Activated T-helper 1 cell treated with anti-CD3 and anti-CD28 coated beads, Interleukin-12 subunit alpha, Interleukin-12 subunit beta, Interleukin-2, Interleukin-4 antibody, amounts not matched to agents 30 ng/mL and 10 ng/mL and 1 ng/mL, durations not matched to agents 14 hours and 24 hours and 36 hours (primary cell): Measurements from ENCODE around the gene PDXP. TPM values are rescaled to one million over a fixed set of nuclear protein-coding genes. Genes with fewer than 3 reads are reported as not detected.

Experiments
- DNase-seq: peaks from one replicate; pipeline ENCODE4 v3.0.0; 2021; ENCODE audit warnings: low spot score
- H3K27ac Mint-ChIP-seq: one replicate; pipeline ENCODE4 v1.8.0; 2021; ENCODE audit warnings: mild to moderate bottlenecking, mixed read lengths
- H3K27me3 Mint-ChIP-seq: one replicate; pipeline ENCODE4 v1.8.0; 2022; ENCODE audit warnings: mild to moderate bottlenecking, moderate library complexity, mixed read lengths; ENCODE audit not compliant: insufficient read depth
- H3K36me3 Mint-ChIP-seq: one replicate; pipeline ENCODE4 v1.8.0; 2021; ENCODE audit warnings: low read depth, mixed read lengths
- H3K4me1 Mint-ChIP-seq: one replicate; pipeline ENCODE4 v1.8.0; 2021; ENCODE audit warnings: low read depth, mixed read lengths
- H3K4me3 Mint-ChIP-seq: one replicate; pipeline ENCODE4 v1.8.0; 2021; ENCODE audit warnings: mild to moderate bottlenecking, moderate library complexity, mixed read lengths
- H3K9me3 Mint-ChIP-seq: one replicate; pipeline ENCODE4 v1.8.0; 2021; ENCODE audit warnings: mixed read lengths
- intact Hi-C: fragments of 100-400 bp; cut with micrococcal nuclease; formaldehyde crosslinking; loops from one replicate; pipeline ENCODE4 v1.15.1; 2024
- total RNA-seq: library from RNA; stranded (reverse); gene quantifications from 2 replicates; pipeline ENCODE4 v1.2.3, GENCODE V29; 2022

Gene PDXP
- total RNA-seq, 1 donor from 2014 or later, result 50.4 TPM

GRCh38 chr22:37705205-37705604, 46.7 kb downstream of the PDXP start:
- H3K4me1 Mint-ChIP-seq, result no peaks in the 10 kb centered on the region
- intact Hi-C loops, result no loop called here
- H3K27me3 Mint-ChIP-seq, result no peaks in the 10 kb centered on the region
- H3K36me3 Mint-ChIP-seq, result peaks cover 1% of the 10 kb centered on the region
- H3K4me3 Mint-ChIP-seq, result no peak overlapping the region
- H3K9me3 Mint-ChIP-seq, result no peaks in the 10 kb centered on the region
- DNase-seq, result no peak
- no peak overlapping the region for H3K27ac Mint-ChIP-seq

- no peak overlapping the region for H3K27ac Mint-ChIP-seq
Measured at GRCh38 chr22:37708580-37709444, 50.3 kb downstream of the PDXP start.

GRCh38 chr22:37709445-37709765, 50.9 kb downstream of the PDXP start:
- no peak for DNase-seq
- no peaks in the 10 kb centered on the region for H3K9me3 Mint-ChIP-seq
- intact Hi-C loops, result no loop called here

More at GRCh38 chr22:37708580-37709444, 50.3 kb downstream of the PDXP start:
- Mint-ChIP-seq H3K4me1 (no peaks in the 10 kb centered on the region), H3K36me3 (peaks cover 1% of the 10 kb centered on the region), H3K9me3 (no peaks in the 10 kb centered on the region), H3K4me3 (no peak overlapping the region), H3K27me3 (no peaks in the 10 kb centered on the region)
- DNase-seq, result no peak
- intact Hi-C loops, result no loop called here

GRCh38 chr22:37710675-37711074, 52.2 kb downstream of the PDXP start:
- Mint-ChIP-seq H3K4me1 (no peaks in the 10 kb centered on the region), H3K36me3 (no peaks in the 10 kb centered on the region), H3K27me3 (no peaks in the 10 kb centered on the region), H3K9me3 (no peaks in the 10 kb centered on the region), H3K27ac (no peak overlapping the region), H3K4me3 (no peak overlapping the region)
- intact Hi-C loops, result no loop called here
- DNase-seq, result no peak

More at GRCh38 chr22:37709445-37709765, 50.9 kb downstream of the PDXP start:
- no peaks in the 10 kb centered on the region for H3K27me3 Mint-ChIP-seq
- H3K27ac Mint-ChIP-seq, result no peak overlapping the region
- no peak overlapping the region for H3K4me3 Mint-ChIP-seq
- H3K4me1 Mint-ChIP-seq, result no peaks in the 10 kb centered on the region
- peaks cover 1% of the 10 kb centered on the region for H3K36me3 Mint-ChIP-seq

- intact Hi-C loops, result no loop called here
- Mint-ChIP-seq H3K4me3 (no peak overlapping the region), H3K4me1 (no peaks in the 10 kb centered on the region), H3K27me3 (no peaks in the 10 kb centered on the region), H3K9me3 (no peaks in the 10 kb centered on the region), H3K36me3 (no peaks in the 10 kb centered on the region), H3K27ac (no peak overlapping the region)
- DNase-seq, result no peak
Measured at GRCh38 chr22:37711490-37711889, 53.0 kb downstream of the PDXP start.

GRCh38 chr22:37713761-37714160, 55.2 kb downstream of the PDXP start:
- Mint-ChIP-seq H3K27ac (no peak overlapping the region), H3K4me1 (no peaks in the 10 kb centered on the region), H3K27me3 (no peaks in the 10 kb centered on the region), H3K4me3 (no peak overlapping the region), H3K9me3 (no peaks in the 10 kb centered on the region), H3K36me3 (no peaks in the 10 kb centered on the region)
- DNase-seq, result no peak
- intact Hi-C loops, result no loop called here

GRCh38 chr22:37714634-37715033, 56.1 kb downstream of the PDXP start:
- H3K27me3 Mint-ChIP-seq, result peaks cover 2% of the 10 kb centered on the region
- no peaks in the 10 kb centered on the region for H3K4me1 Mint-ChIP-seq
- H3K4me3 Mint-ChIP-seq, result no peak overlapping the region
- no peaks in the 10 kb centered on the region for H3K36me3 Mint-ChIP-seq
- no peaks in the 10 kb centered on the region for H3K9me3 Mint-ChIP-seq
- H3K27ac Mint-ChIP-seq, result no peak overlapping the region
- DNase-seq, result no peak
- intact Hi-C loops, result no loop called here

- Mint-ChIP-seq H3K4me3 (no peak overlapping the region), H3K4me1 (no peaks in the 10 kb centered on the region), H3K36me3 (no peaks in the 10 kb centered on the region), H3K27me3 (peaks cover 3% of the 10 kb centered on the region), H3K27ac (no peak overlapping the region), H3K9me3 (no peaks in the 10 kb centered on the region)
- DNase-seq, result no peak
- intact Hi-C loops, result no loop called here
Measured at GRCh38 chr22:37715760-37716159, 57.2 kb downstream of the PDXP start.

Other genes with a start within 250 kb of the PDXP start
- 0.05 and 0.08 TPM in 2 replicates for gene ELFN2, start 231.2 kb upstream of the PDXP start, total RNA-seq
- 213 and 214 TPM in 2 replicates for gene MFNG, start 172.3 kb upstream of the PDXP start, total RNA-seq
- not detected in 2 replicates for gene CARD10, start 139.3 kb upstream of the PDXP start, total RNA-seq
- gene CDC42EP1, start 98.2 kb upstream of the PDXP start, total RNA-seq, result 1.1 and 1.5 TPM in 2 replicates
- not detected in 2 replicates for gene LGALS2, start 78.6 kb upstream of the PDXP start, total RNA-seq
- gene GGA1, start 49.9 kb upstream of the PDXP start, total RNA-seq, result 70.8 and 78.9 TPM in 2 replicates
- gene SH3BP1, start 19.1 kb upstream of the PDXP start, total RNA-seq, result 110 and 116 TPM in 2 replicates
- gene LGALS1, start 16.9 kb downstream of the PDXP start, total RNA-seq, result 245 and 254 TPM in 2 replicates
- 67.8 and 70.0 TPM in 2 replicates for gene NOL12, start 27.6 kb downstream of the PDXP start, total RNA-seq
- 32.7 and 32.9 TPM in 2 replicates for gene TRIOBP, start 38.3 kb downstream of the PDXP start, total RNA-seq
- 28.5 and 28.9 TPM in 2 replicates for gene GCAT, start 149.2 kb downstream of the PDXP start, total RNA-seq
- gene GALR3, start 164.7 kb downstream of the PDXP start, total RNA-seq, result 0.24 TPM in 1 of 2 replicates, not detected in the other
- 29.9 and 30.1 TPM in 2 replicates for gene ANKRD54, start 185.6 kb downstream of the PDXP start, total RNA-seq
- 433 and 441 TPM in 2 replicates for gene EIF3L, start 190.7 kb downstream of the PDXP start, total RNA-seq
- 27.3 and 31.1 TPM in 2 replicates for gene MICALL1, start 247.6 kb downstream of the PDXP start, total RNA-seq